GM19372 (cell line): ENCODE results near the gene ERN1.
A peak's percentile ranks its signal among the peaks of the same experiment; 100 is the strongest.
"Not testable (repeated sequence)": the region's sequence is repeated elsewhere in the genome, so short reads cannot be mapped to it uniquely, and the experiment has no call there.

ENCODE experiments used
- ATAC-seq: cut with Tn5 transposase; IDR thresholded peaks from one replicate; pipeline ENCODE4 v1.9.1; 2021; ENCODE audit warnings: mild to moderate bottlenecking, low read depth, moderate library complexity; ENCODE audit not compliant: unreplicated experiment

Gene ERN1

DNA sequence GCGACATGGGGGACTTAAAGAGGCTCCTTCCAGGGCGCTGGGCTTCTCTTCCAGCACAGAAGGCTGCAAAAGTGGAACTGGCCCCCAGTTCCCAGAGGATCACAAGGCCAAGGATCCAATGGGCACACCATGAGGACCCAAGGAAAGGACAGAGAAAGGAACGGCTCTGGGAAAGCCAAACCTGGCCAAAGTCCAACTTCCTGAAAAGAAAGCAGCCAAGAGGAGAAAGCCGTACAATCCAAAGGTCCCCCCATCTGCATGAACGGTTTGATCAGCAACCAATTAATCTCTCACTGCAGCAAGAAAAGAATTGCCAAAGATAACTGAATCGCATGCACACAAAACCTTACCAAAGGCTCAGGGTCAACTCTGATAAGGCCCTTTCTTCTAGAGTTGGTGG, 89.7 kb downstream of the ERN1 start:
- ATAC-seq, result no peak

DNA sequence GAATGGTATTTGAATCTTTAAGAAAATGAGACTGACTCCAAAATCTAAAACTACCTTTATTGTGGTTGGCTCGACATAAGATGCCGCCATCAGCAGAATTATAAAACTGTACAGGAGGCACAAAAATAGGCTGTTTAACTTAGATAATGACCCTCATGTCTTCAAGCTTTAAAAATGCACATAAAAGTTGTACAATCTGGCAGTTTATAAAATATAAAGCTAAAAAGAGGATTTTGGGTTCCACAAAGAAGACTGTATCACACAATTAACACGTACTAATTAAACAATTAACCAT, 90.9 kb downstream of the ERN1 start:
- ATAC-seq, result no peak

DNA sequence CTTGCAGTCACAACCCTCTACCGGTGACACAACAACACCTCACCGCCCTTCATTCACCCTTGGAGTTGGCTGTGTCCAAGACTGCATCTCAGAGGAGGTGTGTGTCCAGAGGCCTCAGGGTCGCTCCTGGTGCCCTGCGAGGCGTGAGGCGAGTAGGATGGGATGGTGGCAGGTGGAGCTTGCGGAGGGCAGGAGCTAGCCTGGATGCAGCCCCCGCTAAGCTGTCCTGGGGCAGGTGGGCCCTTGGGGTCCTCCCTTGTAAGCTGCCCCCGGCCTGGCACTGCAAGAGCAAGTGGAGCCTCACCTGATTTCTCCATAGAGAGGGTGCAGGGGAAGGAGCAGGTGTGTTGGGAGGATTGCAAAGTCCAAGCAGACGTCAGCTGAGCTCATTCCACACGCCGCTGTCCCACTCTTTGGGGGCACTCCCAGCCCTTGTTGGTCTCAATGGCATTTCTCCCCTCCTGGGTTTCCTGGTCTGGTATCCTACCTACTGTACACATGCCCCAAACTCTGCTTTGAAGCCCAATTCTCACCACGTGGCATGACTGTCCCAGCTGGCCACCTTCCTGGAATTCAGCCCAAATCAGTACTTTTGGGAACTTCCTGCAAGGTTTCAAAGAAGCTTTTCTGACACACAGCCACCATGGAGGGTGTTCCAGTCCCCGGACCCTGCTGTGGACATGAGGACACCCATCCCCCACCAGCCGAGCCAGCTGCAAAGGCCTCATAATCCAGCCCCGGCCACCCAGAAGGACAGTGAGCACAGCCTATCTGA, 91.4 kb downstream of the ERN1 start:
- no peak for ATAC-seq

- ATAC-seq, result no peak
These were observed 92.1 kb downstream of the ERN1 start for GRCh38 chr17:64037802-64038201.

DNA sequence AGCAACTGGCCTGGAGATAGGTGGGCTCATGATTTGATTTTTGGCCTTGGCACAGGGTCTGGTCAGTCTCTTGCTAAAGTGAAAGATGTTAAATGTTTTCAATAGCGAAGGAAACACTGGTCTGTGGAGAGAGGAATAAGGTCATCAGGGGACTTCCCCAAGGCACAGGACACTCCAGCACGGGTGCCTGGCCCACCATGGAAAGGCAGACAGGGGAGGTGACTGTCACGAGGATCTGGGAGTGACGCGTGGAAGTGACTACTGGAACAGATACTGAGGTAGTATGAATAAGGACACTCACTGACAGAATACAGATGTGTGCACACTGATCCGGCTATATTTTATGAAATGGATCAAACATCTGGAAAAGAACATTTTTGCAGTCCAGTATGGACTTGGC, 92.8 kb downstream of the ERN1 start:
- no peak for ATAC-seq

DNA sequence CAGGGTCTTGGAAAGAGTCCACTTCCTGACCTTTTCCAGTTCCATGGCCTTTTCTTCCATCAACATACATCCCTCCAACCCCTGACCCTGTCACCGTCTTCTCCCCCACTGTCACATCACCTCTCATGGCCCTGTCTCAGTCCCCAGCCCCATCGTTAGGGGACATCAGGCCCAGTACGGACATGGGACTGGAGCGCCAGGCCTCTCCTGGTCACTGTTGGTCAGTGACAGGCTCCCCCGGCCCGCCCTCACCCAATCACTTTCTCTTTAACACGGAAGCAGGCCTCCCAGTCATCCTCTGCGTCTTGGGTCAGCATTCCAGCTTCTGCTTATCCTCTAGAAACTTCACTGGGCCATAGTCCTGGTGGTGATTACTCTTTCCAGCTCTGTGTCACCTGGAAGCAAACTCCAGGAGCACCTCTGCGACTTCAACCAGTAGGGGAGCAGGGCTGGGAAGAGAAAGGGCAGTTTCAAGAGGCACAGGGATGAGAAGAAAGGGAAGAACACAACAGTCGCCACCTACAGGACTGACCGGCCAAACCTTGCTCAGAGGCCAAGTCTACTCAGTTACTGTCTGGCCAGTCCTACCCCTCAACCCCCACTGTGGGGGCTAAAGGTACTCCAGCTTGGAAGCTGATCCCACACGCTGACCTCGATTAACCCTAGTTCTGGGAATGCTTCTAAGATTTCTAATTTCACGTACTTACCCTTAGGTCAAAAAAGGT, 93.6 kb downstream of the ERN1 start:
- no peak for ATAC-seq

DNA sequence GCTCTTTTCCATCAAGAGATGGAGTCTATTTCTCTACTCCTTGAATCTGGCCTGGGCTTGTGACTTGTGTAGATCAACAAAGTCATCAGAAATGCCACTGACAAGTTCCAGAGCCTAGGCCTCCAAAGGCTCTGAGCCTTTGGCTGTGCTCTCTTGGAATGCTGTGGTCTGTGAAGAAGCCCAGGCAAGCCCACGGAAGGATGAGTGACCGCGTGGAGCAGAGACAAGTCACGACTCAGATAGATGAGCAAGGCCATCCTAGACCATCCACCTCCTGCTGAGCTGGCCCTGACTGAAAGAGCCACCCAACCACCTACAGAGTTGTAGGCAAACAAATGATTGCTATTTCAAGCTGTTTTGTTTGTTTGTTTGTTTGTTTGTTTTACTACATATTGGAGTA, 97.9 kb downstream of the ERN1 start:
- ATAC-seq, result no peak

- no peak for ATAC-seq
These were observed 101.0 kb downstream of the ERN1 start for GRCh38 chr17:64028874-64029464.

DNA sequence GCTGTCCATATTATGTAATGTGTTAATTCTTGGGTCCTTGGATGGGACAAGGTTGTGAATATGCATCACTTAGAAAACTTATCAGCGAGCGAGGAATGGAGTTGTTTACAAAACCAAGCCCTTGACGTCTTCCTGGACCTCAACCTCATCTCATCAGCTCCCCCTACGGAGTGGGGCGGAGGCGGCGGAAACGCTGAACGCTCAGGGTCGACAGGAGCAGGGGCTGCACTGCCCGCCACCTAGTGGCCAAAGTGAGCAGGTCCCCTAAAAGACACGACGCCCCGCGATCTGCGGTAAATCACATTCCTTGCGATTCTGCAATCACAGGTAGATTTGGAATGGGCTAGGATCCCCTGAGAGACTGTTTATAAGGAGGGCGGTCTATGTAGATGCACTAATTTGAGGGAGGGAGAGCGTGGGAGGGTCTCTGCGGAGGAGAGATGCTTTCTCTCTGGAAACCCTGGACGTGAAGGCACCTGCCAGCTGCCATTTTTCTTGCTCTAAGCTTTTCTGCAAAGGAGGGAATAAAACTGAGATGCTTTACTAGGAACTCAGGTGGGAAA, 104.1 kb downstream of the ERN1 start:
- peak; percentile 81 for ATAC-seq

- ATAC-seq, result no peak
These were observed 104.9 kb downstream of the ERN1 start for GRCh38 chr17:64024781-64025731.

DNA sequence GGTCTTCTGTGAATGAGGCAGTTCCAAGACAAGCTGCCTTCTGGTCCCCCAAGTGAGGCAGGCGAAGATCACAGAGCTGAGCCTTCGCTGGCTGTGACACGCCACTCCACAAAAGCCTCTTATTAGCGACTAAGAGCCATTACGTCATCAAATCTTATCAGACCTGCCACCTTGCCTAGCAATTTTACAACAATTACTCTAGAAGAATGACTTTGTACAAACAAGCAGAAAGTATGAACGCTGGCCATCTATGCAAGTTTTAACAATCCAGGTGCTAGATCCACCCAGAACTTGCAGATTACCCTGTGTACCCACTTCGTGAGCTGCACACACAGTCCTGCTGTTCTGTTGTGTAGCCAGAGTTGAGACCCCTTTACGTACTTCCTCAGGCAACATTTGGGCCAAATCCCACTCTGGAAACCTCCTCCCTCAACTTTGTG, 105.7 kb downstream of the ERN1 start:
- no peak for ATAC-seq

DNA sequence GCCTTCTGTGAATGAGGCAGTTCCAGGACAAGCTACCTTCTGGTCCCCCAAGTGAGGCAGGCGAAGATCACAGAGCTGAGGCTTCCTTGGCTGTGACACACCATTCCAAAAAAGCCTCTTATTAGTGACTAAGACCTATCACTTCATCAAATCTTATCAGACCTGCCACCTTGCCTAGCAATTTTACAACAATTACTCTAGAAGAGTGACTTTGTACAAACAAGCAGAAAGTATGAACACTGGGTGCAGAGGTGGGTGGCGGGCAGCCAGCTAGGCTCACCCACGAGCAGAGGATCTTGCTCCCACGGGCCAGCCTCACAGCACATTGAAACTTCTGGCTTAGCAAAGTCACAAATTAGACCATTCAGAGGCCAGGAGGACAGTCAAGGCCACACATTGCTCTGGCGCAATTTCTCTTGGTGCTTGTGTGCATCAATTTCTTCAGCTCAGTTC, 107.3 kb downstream of the ERN1 start:
- no peak for ATAC-seq

- peak; percentile 70 for ATAC-seq
These were observed 109.7 kb downstream of the ERN1 start, which contains the start of gene ICAM2 for GRCh38 chr17:64020056-64020766. Gene ICAM2, minus strand, starts transcription at chr17:64020633. Its CDS starts 13,942 bp downstream, at chr17:64006691.

DNA sequence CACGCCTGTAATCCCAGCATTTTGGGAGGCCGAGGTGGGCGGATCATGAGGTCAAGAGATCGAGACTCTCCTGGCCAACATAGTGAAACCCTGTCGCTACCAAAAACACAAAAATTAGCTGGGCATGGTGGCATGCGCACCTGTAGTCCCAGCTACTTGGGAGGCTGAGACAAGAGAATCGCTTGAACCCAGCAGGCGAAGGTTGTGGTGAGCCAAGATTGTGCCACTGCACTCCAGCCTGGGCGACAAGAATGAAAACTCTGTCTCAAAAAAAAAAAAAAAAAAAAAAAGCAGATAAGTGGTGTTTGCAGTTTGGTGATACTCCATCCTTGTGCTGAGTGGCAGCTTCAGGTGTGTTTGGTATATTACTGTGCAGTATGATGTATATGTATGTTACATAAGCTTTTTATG, 110.4 kb downstream of the ERN1 start:
- ATAC-seq, result not testable (repeated sequence)

- no peak for ATAC-seq
These were observed 112.5 kb downstream of the ERN1 start for GRCh38 chr17:64017381-64017980.

DNA sequence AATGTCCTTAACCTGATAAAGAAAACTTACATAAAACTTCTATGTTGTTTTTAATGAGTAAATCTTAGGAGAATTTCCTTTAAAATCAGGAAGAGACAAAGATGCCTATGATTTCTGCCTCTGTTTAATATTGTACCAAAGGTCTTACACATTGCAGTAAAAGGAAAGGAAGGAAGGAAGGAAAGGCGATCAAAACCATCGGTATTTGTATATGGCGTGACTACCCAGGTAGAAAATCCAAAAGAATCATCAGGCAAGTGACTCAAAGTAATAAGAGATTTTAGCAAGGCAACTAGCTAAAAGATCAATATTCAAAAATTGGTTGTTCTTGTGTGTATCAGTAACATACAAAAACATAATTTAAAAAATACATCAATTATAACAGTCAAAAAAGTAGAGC, 113.0 kb downstream of the ERN1 start:
- ATAC-seq, result no peak

DNA sequence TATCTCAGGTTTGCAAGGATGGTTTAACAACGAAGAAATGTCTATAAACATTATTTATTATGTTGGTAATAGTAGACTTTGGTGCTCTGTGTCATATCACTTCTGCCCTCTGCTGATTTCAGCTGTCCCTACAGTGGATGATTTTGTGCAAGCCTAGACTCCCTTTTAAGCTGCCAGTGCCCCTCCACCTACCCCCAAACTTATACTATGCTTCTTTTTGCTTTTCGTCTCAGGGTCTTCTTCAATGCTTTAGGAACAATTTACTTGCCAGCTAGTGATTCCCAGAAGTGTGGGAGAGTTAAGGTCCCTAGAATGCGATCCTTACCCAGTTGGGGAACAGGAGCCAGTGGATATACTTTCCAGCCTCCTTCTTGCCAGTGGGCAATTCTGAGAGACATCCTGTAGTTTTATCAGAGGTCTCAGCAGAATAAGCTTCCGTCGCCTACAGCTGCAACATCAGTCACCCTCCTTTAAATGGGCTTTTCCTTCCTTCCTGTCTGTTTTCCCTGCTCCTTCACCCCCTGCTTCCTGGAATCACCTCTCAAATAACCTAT, 113.6 kb downstream of the ERN1 start:
- no peak for ATAC-seq

DNA sequence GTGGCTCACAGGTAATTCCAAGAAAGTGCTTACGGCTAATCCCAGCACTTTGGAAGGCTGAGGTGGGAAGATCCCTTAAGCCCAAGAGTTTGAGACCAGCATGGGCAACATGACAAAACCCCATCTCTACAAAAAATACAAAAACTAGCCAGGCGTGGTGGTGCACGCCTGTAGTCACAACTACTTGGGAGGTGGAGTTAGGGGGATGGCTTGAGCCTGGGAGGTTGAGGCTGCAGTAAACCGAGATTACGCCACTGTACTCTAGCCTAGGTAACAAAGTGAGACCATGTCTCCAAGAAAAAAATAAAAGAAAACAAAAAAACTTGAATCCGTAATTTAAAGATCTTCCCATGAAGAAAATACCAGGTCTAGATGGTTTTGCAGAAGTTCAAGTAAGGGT, 114.5 kb downstream of the ERN1 start:
- ATAC-seq, result no peak
